Endothelial cell of umbilical vein (primary cell): Measurements from ENCODE around the gene DKK3.

ENCODE experiments used
- EZH2 ChIP-seq: IDR thresholded peaks from 2 replicates; pipeline ENCODE4 v1.6.1; 2012; ENCODE audit warnings: borderline replicate concordance, low read depth, mild to moderate bottlenecking, moderate library complexity, low read length, inconsistent platforms; ENCODE audit not compliant: severe bottlenecking
- FOS ChIP-seq: IDR thresholded peaks from 2 replicates; pipeline ENCODE4 v1.6.1; 2011; ENCODE audit warnings: mild to moderate bottlenecking, low read length, moderate library complexity, borderline replicate concordance; ENCODE audit not compliant: insufficient read depth
- GATA2 ChIP-seq: IDR thresholded peaks from 2 replicates; pipeline ENCODE4 v1.7.0; 2011; ENCODE audit warnings: low read depth, mild to moderate bottlenecking, moderate library complexity, mixed read lengths, low read length; ENCODE audit not compliant: insufficient read length, insufficient read depth
- TF ChIP-seq, protein P1 (sequence below), 2 donors: IDR thresholded peaks; 1 replicate in 1 of 2; 2 replicates in 1 of 2; pipeline ENCODE4 v1.5.1; 2011; ENCODE audit warnings: low read length in 2 of 2, mild to moderate bottlenecking in 2 of 2, moderate library complexity in 2 of 2, control low read depth in 1 of 2, inconsistent platforms in 1 of 2, low read depth in 1 of 2; ENCODE audit not compliant: insufficient read depth in 1 of 2; ENCODE audit errors: extremely low read depth in 1 of 2
- TF ChIP-seq, protein P2 (sequence below): IDR thresholded peaks from 2 replicates; pipeline ENCODE4 v1.6.1; 2011; ENCODE audit not compliant: insufficient read depth, insufficient read length

DNA sequence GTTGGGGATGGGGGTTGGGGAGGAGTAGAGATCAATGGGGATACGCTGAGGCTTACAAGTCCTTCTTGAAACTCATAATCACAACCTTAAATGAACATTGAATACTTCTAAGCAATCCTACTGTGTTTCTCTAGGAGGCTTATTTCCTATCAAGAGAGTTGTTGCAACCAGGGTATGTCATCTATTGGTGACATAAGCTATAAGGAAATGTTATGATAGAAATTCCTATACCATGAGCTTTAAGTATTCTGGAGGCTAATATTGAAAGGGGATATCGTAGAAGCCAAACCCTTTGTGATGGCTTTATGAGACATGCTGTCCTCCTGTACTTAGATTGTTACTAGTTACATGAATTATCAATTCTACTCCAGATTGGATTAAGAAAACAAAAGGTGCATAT, 72.9 kb downstream of the DKK3 start:
- TF ChIP-seq, protein P1, sequence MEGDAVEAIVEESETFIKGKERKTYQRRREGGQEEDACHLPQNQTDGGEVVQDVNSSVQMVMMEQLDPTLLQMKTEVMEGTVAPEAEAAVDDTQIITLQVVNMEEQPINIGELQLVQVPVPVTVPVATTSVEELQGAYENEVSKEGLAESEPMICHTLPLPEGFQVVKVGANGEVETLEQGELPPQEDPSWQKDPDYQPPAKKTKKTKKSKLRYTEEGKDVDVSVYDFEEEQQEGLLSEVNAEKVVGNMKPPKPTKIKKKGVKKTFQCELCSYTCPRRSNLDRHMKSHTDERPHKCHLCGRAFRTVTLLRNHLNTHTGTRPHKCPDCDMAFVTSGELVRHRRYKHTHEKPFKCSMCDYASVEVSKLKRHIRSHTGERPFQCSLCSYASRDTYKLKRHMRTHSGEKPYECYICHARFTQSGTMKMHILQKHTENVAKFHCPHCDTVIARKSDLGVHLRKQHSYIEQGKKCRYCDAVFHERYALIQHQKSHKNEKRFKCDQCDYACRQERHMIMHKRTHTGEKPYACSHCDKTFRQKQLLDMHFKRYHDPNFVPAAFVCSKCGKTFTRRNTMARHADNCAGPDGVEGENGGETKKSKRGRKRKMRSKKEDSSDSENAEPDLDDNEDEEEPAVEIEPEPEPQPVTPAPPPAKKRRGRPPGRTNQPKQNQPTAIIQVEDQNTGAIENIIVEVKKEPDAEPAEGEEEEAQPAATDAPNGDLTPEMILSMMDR (IDR thresholded peaks at IDR 0.05; ENCODE audit: extremely low read depth in 1 of 2, insufficient read depth in 1 of 2, low read depth in 1 of 2, low read length in 2 of 2) = no peak
- TF ChIP-seq, protein P2, sequence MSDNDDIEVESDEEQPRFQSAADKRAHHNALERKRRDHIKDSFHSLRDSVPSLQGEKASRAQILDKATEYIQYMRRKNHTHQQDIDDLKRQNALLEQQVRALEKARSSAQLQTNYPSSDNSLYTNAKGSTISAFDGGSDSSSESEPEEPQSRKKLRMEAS = no peak
- no peak for TF ChIP-seq FOS
- no peak for TF ChIP-seq EZH2
- TF ChIP-seq GATA2 = no peak
